H1 (cell line): ENCODE measurements around the gene TNPO3.

Source experiments
- EGR1 ChIP-seq: IDR thresholded peaks from 2 replicates; pipeline ENCODE4 v1.6.1; 2011; ENCODE audit warnings: low read depth, low read length, borderline replicate concordance
- EZH2 ChIP-seq: fragments of 200-600 bp; sonication (generic); IDR thresholded peaks from 2 replicates; pipeline ENCODE4 v1.7.1; 2012; ENCODE audit warnings: low read depth, mild to moderate bottlenecking, moderate library complexity, low read length, inconsistent platforms; ENCODE audit not compliant: severe bottlenecking
- POLR2A ChIP-seq, 2 experiments: IDR thresholded peaks; 1 replicate in 1 of 2; 2 replicates in 1 of 2; pipeline ENCODE4 v1.6.1; 2011; ENCODE audit warnings: low read depth in 2 of 2, low read length in 2 of 2, mild to moderate bottlenecking in 2 of 2; ENCODE audit errors: control extremely low read depth in 1 of 2
- POLR2AphosphoS5 ChIP-seq: IDR thresholded peaks from 2 replicates; pipeline ENCODE4 v1.6.1; 2011; ENCODE audit warnings: low read depth, low read length
- RNF2 ChIP-seq: fragments of 200-900, 300-1000 bp; sonication (generic); IDR thresholded peaks from 2 replicates; pipeline ENCODE4 v1.7.1; 2016; ENCODE audit warnings: borderline replicate concordance, low read depth, mild to moderate bottlenecking, antibody characterized with exemption, low read length; ENCODE audit not compliant: poor library complexity, severe bottlenecking; ENCODE audit errors: missing control alignments
- SIN3A ChIP-seq, 2 experiments: IDR thresholded peaks in 1 of 2; conservative IDR thresholded peaks in 1 of 2; 2 replicates each; pipeline ENCODE4 v1.6.1; 2011 to 2012; ENCODE audit warnings: low read length in 2 of 2, improper control_type of control experiment in 1 of 2, low read depth in 1 of 2, mild to moderate bottlenecking in 1 of 2
- SUZ12 ChIP-seq: fragments of 200-600 bp; sonication (generic); IDR thresholded peaks from 2 replicates; pipeline ENCODE4 v1.6.1; 2012; ENCODE audit warnings: mild to moderate bottlenecking, inconsistent platforms, low read length, moderate library complexity, mixed read lengths
- TF ChIP-seq, protein P1 (sequence below), 3 experiments: IDR thresholded peaks; 1 replicate in 2 of 3; 2 replicates in 1 of 3; pipeline versions ENCODE4 v1.5.1 to v1.6.1; 2011; ENCODE audit warnings: low read length in 3 of 3, mild to moderate bottlenecking in 3 of 3, inconsistent platforms in 2 of 3, low read depth in 1 of 3, moderate library complexity in 1 of 3; ENCODE audit not compliant: insufficient read depth in 1 of 3; ENCODE audit errors: control extremely low read depth in 1 of 3
- TF ChIP-seq, protein P2 (sequence below): IDR thresholded peaks from 2 replicates; pipeline ENCODE4 v1.6.1; 2012; ENCODE audit warnings: inconsistent platforms
- TF ChIP-seq, protein P3 (sequence below): IDR thresholded peaks from 2 replicates; pipeline ENCODE4 v1.6.1; 2011; ENCODE audit warnings: low read depth, mild to moderate bottlenecking, low read length; ENCODE audit not compliant: insufficient read depth

DNA sequence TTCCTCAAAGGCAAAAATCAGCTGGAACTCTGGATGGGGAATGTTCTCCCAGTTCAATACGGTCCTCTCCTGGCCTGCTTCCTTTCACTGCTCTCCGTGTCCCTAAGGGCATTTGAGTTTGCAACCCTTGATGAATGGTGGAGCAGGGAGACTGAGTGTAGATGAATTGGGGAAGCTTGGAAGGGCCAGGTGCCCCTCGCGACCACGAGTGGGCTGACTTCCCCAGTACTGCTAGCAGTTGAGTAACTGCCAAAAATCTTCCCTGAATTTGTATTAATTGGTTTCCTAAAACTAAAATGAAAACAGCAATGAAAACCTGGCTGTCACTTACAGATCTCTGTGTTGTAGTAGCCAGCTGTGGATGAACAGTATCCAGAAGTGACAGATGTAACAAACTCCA lies 103.6 kb downstream of the TNPO3 start:
- TF ChIP-seq, protein P1, sequence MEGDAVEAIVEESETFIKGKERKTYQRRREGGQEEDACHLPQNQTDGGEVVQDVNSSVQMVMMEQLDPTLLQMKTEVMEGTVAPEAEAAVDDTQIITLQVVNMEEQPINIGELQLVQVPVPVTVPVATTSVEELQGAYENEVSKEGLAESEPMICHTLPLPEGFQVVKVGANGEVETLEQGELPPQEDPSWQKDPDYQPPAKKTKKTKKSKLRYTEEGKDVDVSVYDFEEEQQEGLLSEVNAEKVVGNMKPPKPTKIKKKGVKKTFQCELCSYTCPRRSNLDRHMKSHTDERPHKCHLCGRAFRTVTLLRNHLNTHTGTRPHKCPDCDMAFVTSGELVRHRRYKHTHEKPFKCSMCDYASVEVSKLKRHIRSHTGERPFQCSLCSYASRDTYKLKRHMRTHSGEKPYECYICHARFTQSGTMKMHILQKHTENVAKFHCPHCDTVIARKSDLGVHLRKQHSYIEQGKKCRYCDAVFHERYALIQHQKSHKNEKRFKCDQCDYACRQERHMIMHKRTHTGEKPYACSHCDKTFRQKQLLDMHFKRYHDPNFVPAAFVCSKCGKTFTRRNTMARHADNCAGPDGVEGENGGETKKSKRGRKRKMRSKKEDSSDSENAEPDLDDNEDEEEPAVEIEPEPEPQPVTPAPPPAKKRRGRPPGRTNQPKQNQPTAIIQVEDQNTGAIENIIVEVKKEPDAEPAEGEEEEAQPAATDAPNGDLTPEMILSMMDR (IDR thresholded peaks at IDR 0.05; ENCODE audit: control extremely low read depth in 1 of 3, insufficient read depth in 1 of 3, low read depth in 1 of 3, low read length in 3 of 3), result no peak
- no peak for TF ChIP-seq POLR2AphosphoS5
- no peak for TF ChIP-seq EGR1
- TF ChIP-seq SUZ12, result no peak
- no peak for TF ChIP-seq EZH2
- TF ChIP-seq POLR2A (IDR thresholded peaks at IDR 0.05; ENCODE audit: control extremely low read depth in 1 of 2, low read depth in 2 of 2, low read length in 2 of 2), result no peak
- no peak for TF ChIP-seq SIN3A (conservative IDR thresholded peaks at IDR 0.05 in 1 of 2, IDR thresholded peaks at IDR 0.05 in 1 of 2; ENCODE audit: low read depth in 1 of 2, low read length in 2 of 2)
- TF ChIP-seq, protein P2, sequence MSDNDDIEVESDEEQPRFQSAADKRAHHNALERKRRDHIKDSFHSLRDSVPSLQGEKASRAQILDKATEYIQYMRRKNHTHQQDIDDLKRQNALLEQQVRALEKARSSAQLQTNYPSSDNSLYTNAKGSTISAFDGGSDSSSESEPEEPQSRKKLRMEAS, result no peak
- TF ChIP-seq, protein P3, sequence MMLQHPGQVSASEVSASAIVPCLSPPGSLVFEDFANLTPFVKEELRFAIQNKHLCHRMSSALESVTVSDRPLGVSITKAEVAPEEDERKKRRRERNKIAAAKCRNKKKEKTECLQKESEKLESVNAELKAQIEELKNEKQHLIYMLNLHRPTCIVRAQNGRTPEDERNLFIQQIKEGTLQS, result no peak
- no peak for TF ChIP-seq RNF2
